Right lung (tissue), 10 donors: ENCODE data around the gene ZNF239. TPM values are rescaled to one million over a fixed set of nuclear protein-coding genes. Genes with fewer than 3 reads are reported as not detected.
"Not testable (repeated sequence)": the region's sequence is repeated elsewhere in the genome, so short reads cannot be mapped to it uniquely, and the experiment has no call there.

Experiments
- DNase-seq, 2 donors: peaks; one replicate each; pipeline ENCODE4 v3.0.0-alpha.2; 2013
- long read RNA-seq, 8 donors: transcript quantifications; one replicate each; lab custom pipeline, GENCODE V29; 2026
- polyA plus RNA-seq, 5 donors: library from polyadenylated mRNA; unstranded; fragments of 120-200 nt; gene quantifications; one replicate each; pipeline versions ENCODE4 v1.2.1 to v1.2.3, GENCODE V29; 2013; ENCODE audit warnings: inconsistent platforms in 1 of 5, low replicate concordance in 1 of 5; ENCODE audit not compliant: insufficient read length in 5 of 5, insufficient read depth in 1 of 5

Gene ZNF239
- polyA plus RNA-seq: 10 to 100 TPM in 2 of 5 donors, 1 to 10 TPM in 3; 8.5 to 12.6 (median 9.9) TPM
- long read RNA-seq, donor 1, partial matches to known transcripts: 0 of 3 reads
- long read RNA-seq, donor 1, other reads (novel, unspliced or antisense): 0 of 3 reads
- long read RNA-seq, donor 2, partial matches to known transcripts: 0 of 3 reads
- long read RNA-seq, donor 2, other reads (novel, unspliced or antisense): 0 of 3 reads
- long read RNA-seq, donor 3, partial matches to known transcripts: 0 of 1 reads
- long read RNA-seq, donor 3, other reads (novel, unspliced or antisense): 0 of 1 reads
- long read RNA-seq, donor 4, partial matches to known transcripts: 0 of 1 reads
- long read RNA-seq, donor 4, other reads (novel, unspliced or antisense): 0 of 1 reads
- long read RNA-seq, donor 5, partial matches to known transcripts: 0 of 1 reads
- long read RNA-seq, donor 5, other reads (novel, unspliced or antisense): 0 of 1 reads
- long read RNA-seq, donor 6, partial matches to known transcripts: 0 of 3 reads
- long read RNA-seq, donor 6, other reads (novel, unspliced or antisense): 0 of 3 reads
- long read RNA-seq, donor 7, partial matches to known transcripts: 0 of 2 reads
- long read RNA-seq, donor 7, other reads (novel, unspliced or antisense): 0 of 2 reads
- long read RNA-seq, donor 8: 0 reads

DNA sequence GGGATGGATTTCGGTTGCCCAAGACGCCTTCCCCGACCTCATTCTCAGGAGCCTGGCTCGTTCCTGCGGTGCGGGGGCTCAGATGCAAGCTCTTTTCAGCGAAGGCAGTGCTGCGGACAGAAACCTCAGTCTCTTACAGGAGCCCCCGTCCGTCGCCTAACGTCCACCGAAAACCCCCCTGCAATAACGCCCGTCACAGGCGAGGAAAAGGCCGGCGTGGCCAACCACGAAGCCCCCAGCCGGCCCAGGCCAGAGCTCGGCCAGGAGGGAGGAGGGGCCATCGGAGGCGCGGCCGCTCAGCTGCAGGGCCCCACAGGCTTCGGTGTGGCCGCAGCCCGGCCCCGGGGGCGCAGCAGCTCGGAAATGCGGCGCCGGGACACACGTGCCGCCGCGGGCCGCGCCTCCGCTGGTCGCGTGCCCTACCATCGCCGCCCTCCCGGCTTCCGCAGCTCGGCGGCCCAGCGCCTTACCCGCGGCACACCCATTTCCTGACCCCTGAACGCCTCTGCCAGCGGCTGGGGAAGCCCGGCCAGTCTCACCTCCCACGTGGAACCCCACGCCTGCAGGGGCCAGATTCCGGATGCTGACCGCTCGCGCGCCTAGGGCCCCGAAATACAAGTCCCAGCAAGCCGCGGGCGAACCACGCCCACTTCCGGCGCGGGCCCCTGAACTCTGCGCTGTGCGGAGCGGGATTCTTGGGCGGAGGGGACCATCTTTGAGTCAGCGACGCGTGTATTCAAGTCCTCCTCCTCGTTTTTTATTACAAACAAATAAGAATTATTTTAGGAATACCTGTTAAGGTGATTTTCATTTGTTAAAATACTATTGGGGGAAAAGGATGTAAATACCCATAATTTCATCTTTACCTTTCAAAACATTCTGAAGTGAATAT lies at the start of gene ZNF239:
Gene ZNF239, minus strand, starts transcription at position 616 of the 892 bp plus-strand sequence. CDS start 16,537 bp downstream, outside the sequence.
- DNase-seq: peak; percentile 87

DNA sequence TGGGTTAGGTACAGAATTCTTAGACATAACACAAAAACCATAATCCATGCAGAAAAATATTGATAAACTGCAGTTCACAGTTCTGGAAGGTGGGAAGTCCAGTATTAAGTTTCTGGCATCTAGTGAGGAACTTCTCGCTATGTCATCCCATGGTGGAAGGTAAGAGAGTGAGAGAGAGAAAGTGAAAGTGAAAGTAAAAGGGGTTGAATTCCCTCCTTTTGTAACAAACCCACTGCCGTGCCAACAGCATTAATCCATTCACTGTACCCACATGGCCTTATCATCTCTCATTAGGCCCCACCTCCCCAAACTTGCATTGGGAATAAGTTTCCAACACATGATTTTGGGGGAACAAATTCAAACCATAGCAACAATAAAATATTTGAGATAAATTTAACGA lies 48.9 kb upstream of the ZNF239 start:
- no peak for DNase-seq

GRCh38 chr10:43622038-43622437 lies 47.6 kb upstream of the ZNF239 start:
- DNase-seq: no peak

DNA sequence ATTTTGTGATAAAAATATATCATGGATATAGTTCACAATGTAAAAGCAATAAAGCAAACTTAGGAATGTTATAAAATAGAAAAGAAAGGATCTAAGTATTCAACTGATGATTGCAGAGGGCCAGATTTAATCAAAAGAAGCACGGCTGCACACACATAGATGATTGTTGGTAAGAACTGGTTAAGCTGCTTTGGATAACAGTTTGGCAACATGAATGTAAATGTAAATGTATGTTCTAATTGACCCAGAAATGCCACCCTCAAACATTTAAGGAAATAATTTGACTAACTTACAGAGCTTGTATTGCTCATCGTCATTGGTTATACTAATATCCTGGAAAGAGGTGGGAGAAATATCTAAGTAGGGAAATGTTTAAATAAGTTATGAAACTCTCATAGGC lies 45.0 kb upstream of the ZNF239 start:
- no peak for DNase-seq

DNA sequence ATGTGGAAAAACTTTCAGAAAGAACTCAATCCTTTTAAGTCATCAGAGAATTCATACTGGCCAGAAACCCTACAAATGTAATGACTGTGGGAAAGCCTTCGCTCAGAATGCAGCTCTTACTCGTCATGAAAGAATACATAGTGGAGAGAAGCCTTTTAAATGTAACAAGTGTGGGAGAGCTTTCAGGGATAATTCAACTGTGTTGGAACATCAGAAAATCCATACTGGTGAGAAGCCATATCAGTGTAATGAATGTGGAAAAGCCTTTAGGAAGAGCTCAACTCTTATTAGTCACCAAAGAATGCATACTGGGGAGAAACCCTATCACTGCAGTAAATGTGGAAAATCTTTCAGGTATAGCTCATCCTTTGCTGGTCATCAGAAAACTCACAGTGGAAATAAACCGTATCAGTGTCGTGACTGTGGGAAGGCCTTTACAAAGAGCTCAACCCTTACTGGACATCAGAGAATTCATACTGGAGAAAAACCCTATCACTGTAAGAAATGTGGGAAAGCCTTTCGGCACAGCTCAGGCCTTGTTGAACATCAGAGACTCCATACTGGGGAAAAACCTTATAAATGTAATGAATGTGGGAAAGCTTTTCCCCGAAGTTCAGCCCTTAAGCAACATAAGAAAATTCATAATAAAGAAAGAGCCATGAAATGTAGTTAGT lies 42.4 kb upstream of the ZNF239 start:
- DNase-seq: no peak

DNA sequence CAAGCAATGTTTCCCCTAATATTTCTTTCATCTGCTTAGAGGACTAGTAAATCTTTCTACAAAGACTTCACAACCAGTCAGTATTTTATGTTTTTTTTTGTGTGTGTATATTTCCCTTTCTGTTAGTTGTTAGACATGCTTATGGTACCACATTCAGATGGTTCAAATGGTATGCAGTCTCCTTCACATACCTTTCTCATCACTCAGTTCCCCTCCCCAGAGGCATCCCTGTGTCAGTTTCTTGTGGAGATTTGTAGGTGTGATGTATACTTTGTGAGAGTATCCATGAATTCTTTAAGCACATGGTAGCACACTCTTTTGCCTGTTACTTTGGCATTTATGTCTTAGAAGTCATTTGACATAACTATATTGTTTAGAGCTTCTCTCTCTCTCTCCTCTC lies 36.2 kb upstream of the ZNF239 start:
- DNase-seq: no peak

GRCh38 chr10:43607199-43607573 lies 32.8 kb upstream of the ZNF239 start:
- no peak for DNase-seq

- peak; percentile 42 to 62 for DNase-seq
Observed at GRCh38 chr10:43606323-43607198, 32.1 kb upstream of the ZNF239 start, which contains the start of gene ZNF485. TSS of gene ZNF485 (plus strand) at chr10:43606438. CDS start at chr10:43607051, 613 bp downstream.

DNA sequence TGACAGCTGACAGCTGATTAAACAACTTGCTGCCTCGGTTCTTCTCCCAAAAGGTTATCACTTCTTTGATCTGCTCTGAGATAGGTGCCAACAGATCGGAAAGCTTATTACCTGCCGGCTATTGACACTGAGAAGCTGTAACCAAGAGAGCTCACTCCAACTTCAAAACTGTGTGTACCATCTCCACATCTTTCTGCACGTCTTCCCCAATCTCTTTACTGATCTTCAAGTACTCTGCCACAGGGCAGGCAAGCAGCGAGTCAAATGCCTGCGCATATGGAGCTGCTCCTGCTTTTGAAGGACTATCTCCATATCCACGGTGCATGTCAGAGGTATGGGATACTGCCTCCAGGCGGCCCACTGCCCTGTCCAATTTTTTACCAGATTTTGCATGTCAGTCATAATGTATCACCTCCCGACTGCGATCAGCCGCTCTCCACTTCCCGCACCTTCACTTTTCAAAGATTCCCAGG lies 31.5 kb upstream of the ZNF239 start:
- DNase-seq: no peak

- DNase-seq: not testable (repeated sequence)
Observed at GRCh38 chr10:43601576-43601975, 27.2 kb upstream of the ZNF239 start.

- DNase-seq: no peak
Observed at GRCh38 chr10:43599333-43599732, 24.9 kb upstream of the ZNF239 start.

GRCh38 chr10:43598446-43598845 lies 24.0 kb upstream of the ZNF239 start:
- peak; percentile 59 to 63 for DNase-seq

DNA sequence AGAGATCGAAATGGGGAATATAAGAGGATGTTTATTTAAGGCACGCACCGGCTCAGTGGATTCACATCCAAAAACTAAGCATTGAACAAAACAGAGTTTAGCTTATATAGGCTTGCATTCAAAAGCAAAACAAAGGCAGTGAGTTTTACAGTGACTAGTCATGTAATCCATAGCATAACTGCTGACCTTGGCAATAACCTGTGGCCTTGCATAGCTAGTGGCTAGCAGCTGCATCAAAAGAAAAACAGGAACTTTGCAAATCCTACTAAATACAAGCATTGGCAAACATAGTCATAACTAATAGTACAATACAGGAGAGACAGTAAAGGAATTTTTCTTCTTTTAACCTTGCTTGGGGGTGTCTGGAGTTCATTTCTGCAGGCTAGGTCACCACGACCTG lies 22.1 kb upstream of the ZNF239 start:
- no peak for DNase-seq

- no peak for DNase-seq
Observed at GRCh38 chr10:43595739-43596298, 21.4 kb upstream of the ZNF239 start.

GRCh38 chr10:43594944-43595589 lies 20.7 kb upstream of the ZNF239 start:
- DNase-seq: no peak

- no peak for DNase-seq
Observed at GRCh38 chr10:43591303-43591904, 17.0 kb upstream of the ZNF239 start.

DNA sequence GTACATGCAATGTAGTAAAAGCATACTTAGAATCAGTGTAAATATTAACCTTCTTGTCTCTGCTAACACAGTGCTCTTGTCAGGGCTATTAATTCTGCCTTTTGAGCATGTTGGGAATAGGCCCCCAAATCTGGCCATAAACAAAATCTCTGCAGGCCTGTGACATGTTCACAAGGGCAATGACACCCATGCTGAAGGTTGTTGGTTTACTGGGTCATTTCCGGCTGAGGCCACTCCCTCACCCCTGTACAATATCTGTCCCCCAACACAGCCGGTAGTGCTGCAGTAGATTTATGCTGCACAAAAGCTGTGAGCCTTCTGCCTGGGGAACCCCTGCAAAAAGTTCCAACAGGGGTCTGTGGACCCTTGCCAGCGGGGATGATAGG lies 12.3 kb upstream of the ZNF239 start:
- not testable (repeated sequence) for DNase-seq

GRCh38 chr10:43585981-43586729 lies 11.7 kb upstream of the ZNF239 start:
- no peak for DNase-seq
